CD4-positive, CD25-positive, alpha-beta regulatory T cell (primary cell): ENCODE data around the gene DNAAF8. TPM values are rescaled to one million over a fixed set of nuclear protein-coding genes. Genes with fewer than 3 reads are reported as not detected.
"Not testable (repeated sequence)": the region's sequence is repeated elsewhere in the genome, so short reads cannot be mapped to it uniquely, and the experiment has no call there.

Experiments used
- ATAC-seq, 2 donors: fragments of 150-1000 bp; cut with Tn5 transposase; one replicate each; pipeline ENCODE4 v1.10.0; 2021; ENCODE audit warnings: low read depth in 2 of 2, moderate number of reproducible peaks in 2 of 2, moderate library complexity in 1 of 2
- DNase-seq, 3 donors: peaks; one replicate each; pipeline versions ENCODE4 v3.0.0 to v3.0.0-alpha.2; 2012 to 2022; ENCODE audit warnings: mixed read lengths in 1 of 3
- H3K27ac ChIP-seq: one replicate; pipeline ENCODE4 v1.7.0; 2013; ENCODE audit warnings: mild to moderate bottlenecking, low read length; ENCODE audit not compliant: insufficient read depth, poor library complexity, severe bottlenecking
- H3K27me3 ChIP-seq: one replicate; pipeline ENCODE4 v1.7.0; 2013; ENCODE audit warnings: low read length; ENCODE audit not compliant: control insufficient read depth, insufficient read depth
- H3K36me3 ChIP-seq: one replicate; pipeline ENCODE4 v1.7.0; 2013; ENCODE audit warnings: mild to moderate bottlenecking, low read length, moderate library complexity; ENCODE audit not compliant: control insufficient read depth, insufficient read depth
- H3K4me1 ChIP-seq: 2 replicates; pipeline ENCODE4 v1.7.0; 2013; ENCODE audit warnings: mild to moderate bottlenecking, low read length; ENCODE audit not compliant: insufficient read depth, control insufficient read depth, poor library complexity, severe bottlenecking
- H3K4me3 ChIP-seq: one replicate; pipeline ENCODE4 v1.7.0; 2013; ENCODE audit warnings: low read depth, mild to moderate bottlenecking, low read length, moderate library complexity
- H3K9me3 ChIP-seq, 2 experiments: 1 replicate in 1 of 2; 2 replicates in 1 of 2; pipeline ENCODE4 v1.7.0; 2013; ENCODE audit warnings: low read length in 2 of 2, mild to moderate bottlenecking in 1 of 2, moderate library complexity in 1 of 2; ENCODE audit not compliant: control insufficient read depth in 2 of 2
- H3K27ac Mint-ChIP-seq, 3 donors: one replicate each; pipeline ENCODE4 v1.8.0; 2020 to 2022; ENCODE audit warnings: mild to moderate bottlenecking in 3 of 3, mixed read lengths in 3 of 3, moderate library complexity in 2 of 3
- H3K27me3 Mint-ChIP-seq: one replicate; pipeline ENCODE4 v1.8.0; 2022; ENCODE audit warnings: mild to moderate bottlenecking, mixed read lengths
- H3K36me3 Mint-ChIP-seq: one replicate; pipeline ENCODE4 v1.8.0; 2020; ENCODE audit warnings: mixed read lengths
- H3K4me1 Mint-ChIP-seq, 4 donors: one replicate each; pipeline ENCODE4 v1.8.0; 2020 to 2022; ENCODE audit warnings: mixed read lengths in 4 of 4, mild to moderate bottlenecking in 1 of 4
- H3K4me3 Mint-ChIP-seq, 4 donors: one replicate each; pipeline ENCODE4 v1.8.0; 2020 to 2022; ENCODE audit warnings: mild to moderate bottlenecking in 4 of 4, mixed read lengths in 4 of 4, moderate library complexity in 3 of 4
- H3K9me3 Mint-ChIP-seq, 7 donors: one replicate each; pipeline ENCODE4 v1.8.0; 2020 to 2022; ENCODE audit warnings: mixed read lengths in 7 of 7, mild to moderate bottlenecking in 3 of 7, moderate library complexity in 2 of 7
- polyA plus RNA-seq, 4 donors: library from polyadenylated mRNA; unstranded; fragments of 300-500 nt; fragmentation: Illumina TruSeq; gene quantifications; one replicate each; pipeline ENCODE4 v1.2.3, GENCODE V29; 2021
- total RNA-seq: library from RNA; stranded (reverse); gene quantifications from one replicate; pipeline ENCODE4 v1.2.3, GENCODE V29; 2022

Gene DNAAF8
- total and polyA plus RNA-seq, 5 donors from 2014 or later: 0.06 TPM; not detected in 4

GRCh38 chr16:4734730-4735535, 596 bp downstream of the DNAAF8 start:
- H3K4me1 ChIP-seq: peaks cover 19% of the 10 kb centered on the region
- H3K27ac ChIP-seq: peak overlapping the region; percentile 82
- Mint-ChIP-seq H3K4me1 (peaks cover 5 to 22% (median 15%) of the 10 kb centered on the region in 4 donors), H3K27me3 (peaks cover 5% of the 10 kb centered on the region), H3K9me3 (no peaks in the 10 kb centered on the region), H3K27ac (peak overlapping the region; percentile 87 to 89 (median 89)), H3K4me3 (peak overlapping the region; percentile 90 to 98 (median 96)), H3K36me3 (no peaks in the 10 kb centered on the region)
- H3K9me3 ChIP-seq: no peaks in the 10 kb centered on the region
- DNase-seq: peak; percentile 91 to 93 (median 92)
- peak; percentile 80 to 81 for ATAC-seq
- peak overlapping the region; percentile 75 for H3K4me3 ChIP-seq
- no peaks in the 10 kb centered on the region for H3K27me3 ChIP-seq
- H3K36me3 ChIP-seq: peaks cover 3% of the 10 kb centered on the region

- Histone ChIP-seq H3K4me1 (peaks cover 19% of the 10 kb centered on the region), H3K27me3 (no peaks in the 10 kb centered on the region), H3K36me3 (no peaks in the 10 kb centered on the region), H3K9me3 (no peaks in the 10 kb centered on the region), H3K27ac (no peak overlapping the region), H3K4me3 (no peak overlapping the region)
- Mint-ChIP-seq H3K9me3 (no peaks in the 10 kb centered on the region), H3K27ac (peak overlapping the region in 1 of 3 donors; percentile 49), H3K4me3 (peak overlapping the region; percentile 19 to 84 (median 48)), H3K27me3 (peaks cover 5% of the 10 kb centered on the region), H3K36me3 (no peaks in the 10 kb centered on the region), H3K4me1 (peaks cover 5 to 22% (median 13%) of the 10 kb centered on the region in 4 donors)
- ATAC-seq (no peak), DNase-seq (no peak)
Observed at GRCh38 chr16:4736546-4736945, 2.2 kb downstream of the DNAAF8 start.

GRCh38 chr16:4737545-4737944, 3.2 kb downstream of the DNAAF8 start:
- Mint-ChIP-seq H3K4me3 (peak overlapping the region in 1 of 4 donors; percentile 71), H3K36me3 (no peaks in the 10 kb centered on the region), H3K4me1 (peaks cover 4 to 21% (median 12%) of the 10 kb centered on the region in 4 donors), H3K27me3 (peaks cover 5% of the 10 kb centered on the region), H3K27ac (no peak overlapping the region), H3K9me3 (no peaks in the 10 kb centered on the region)
- Histone ChIP-seq H3K27ac (no peak overlapping the region), H3K27me3 (no peaks in the 10 kb centered on the region), H3K4me1 (peaks cover 19% of the 10 kb centered on the region), H3K4me3 (no peak overlapping the region), H3K9me3 (no peaks in the 10 kb centered on the region), H3K36me3 (no peaks in the 10 kb centered on the region)
- ATAC-seq (no peak), DNase-seq (no peak)

- DNase-seq, H3K27ac Mint-ChIP-seq, H3K27ac ChIP-seq, H3K4me3 ChIP-seq, H3K27me3 Mint-ChIP-seq, ATAC-seq, H3K27me3 ChIP-seq, H3K9me3 Mint-ChIP-seq, H3K36me3 ChIP-seq, H3K9me3 ChIP-seq, H3K36me3 Mint-ChIP-seq: not testable (repeated sequence)
- H3K4me1 ChIP-seq: peaks cover 16% of the 10 kb centered on the region
- peaks cover 0 to 16% (median 10%) of the 10 kb centered on the region in 4 donors for H3K4me1 Mint-ChIP-seq
- H3K4me3 Mint-ChIP-seq: peak overlapping the region in 1 of 4 donors; percentile 71
Observed at GRCh38 chr16:4738370-4738769, 4.0 kb downstream of the DNAAF8 start.

- Histone ChIP-seq H3K36me3 (no peaks in the 10 kb centered on the region), H3K4me3 (peak overlapping the region; percentile 24), H3K27me3 (no peaks in the 10 kb centered on the region), H3K9me3 (no peaks in the 10 kb centered on the region), H3K27ac (no peak overlapping the region), H3K4me1 (no peaks in the 10 kb centered on the region)
- Mint-ChIP-seq H3K4me1 (peaks cover 5 to 21% (median 8%) of the 10 kb centered on the region in 4 donors), H3K4me3 (peak overlapping the region in 3 of 4 donors; percentile 11 to 73 (median 66)), H3K9me3 (no peaks in the 10 kb centered on the region), H3K27ac (no peak overlapping the region), H3K27me3 (peaks cover 5% of the 10 kb centered on the region), H3K36me3 (no peaks in the 10 kb centered on the region)
- DNase-seq: no peak
- ATAC-seq: no peak
Observed at GRCh38 chr16:4743226-4743878, 9.0 kb downstream of the DNAAF8 start.

GRCh38 chr16:4744555-4745273, 10.4 kb downstream of the DNAAF8 start:
- Histone ChIP-seq H3K4me3 (no peak overlapping the region), H3K9me3 (no peaks in the 10 kb centered on the region), H3K36me3 (no peaks in the 10 kb centered on the region), H3K27ac (no peak overlapping the region), H3K27me3 (no peaks in the 10 kb centered on the region), H3K4me1 (no peaks in the 10 kb centered on the region)
- no peaks in the 10 kb centered on the region for H3K36me3 Mint-ChIP-seq
- ATAC-seq (no peak), DNase-seq (no peak)
- peaks cover 5% of the 10 kb centered on the region for H3K27me3 Mint-ChIP-seq
- H3K9me3 Mint-ChIP-seq: no peaks in the 10 kb centered on the region
- H3K4me1 Mint-ChIP-seq: peaks cover 5 to 23% (median 8%) of the 10 kb centered on the region in 4 donors
- H3K27ac Mint-ChIP-seq: no peak overlapping the region
- H3K4me3 Mint-ChIP-seq: no peak overlapping the region

GRCh38 chr16:4745274-4745569, 10.9 kb downstream of the DNAAF8 start:
- Mint-ChIP-seq H3K36me3 (no peaks in the 10 kb centered on the region), H3K4me1 (peaks cover 5 to 23% (median 8%) of the 10 kb centered on the region in 4 donors), H3K4me3 (no peak overlapping the region), H3K27me3 (peaks cover 5% of the 10 kb centered on the region), H3K27ac (no peak overlapping the region), H3K9me3 (no peaks in the 10 kb centered on the region)
- Histone ChIP-seq H3K27ac (no peak overlapping the region), H3K36me3 (no peaks in the 10 kb centered on the region), H3K4me1 (no peaks in the 10 kb centered on the region), H3K4me3 (no peak overlapping the region), H3K9me3 (no peaks in the 10 kb centered on the region), H3K27me3 (no peaks in the 10 kb centered on the region)
- no peak for ATAC-seq
- DNase-seq: no peak
